A673 (cell line): ENCODE results near the gene ELK3.

ENCODE experiments used
- CTCF ChIP-seq: fragments of 300-800, 200-600 bp; sonication (generic); conservative IDR thresholded peaks from 2 replicates; pipeline ENCODE4 v1.5.1; 2017; ENCODE audit warnings: low read depth, mild to moderate bottlenecking, antibody characterized with exemption, low read length, moderate library complexity, mixed read lengths
- EZH2 ChIP-seq: fragments of 200-600 bp; sonication (generic); IDR thresholded peaks from 2 replicates; pipeline ENCODE4 v1.6.1; 2017; ENCODE audit warnings: borderline replicate concordance, low read depth, mild to moderate bottlenecking, mixed read lengths, antibody characterized with exemption, low read length; ENCODE audit not compliant: poor library complexity, severe bottlenecking

GRCh38 chr12:96206936-96207662 lies 12.9 kb downstream of the ELK3 start:
- no peak for TF ChIP-seq CTCF
- no peak for TF ChIP-seq EZH2
